ENCODE results near the gene HCRTR1. TPM values are rescaled to one million over a fixed set of nuclear protein-coding genes. Genes with fewer than 3 reads are reported as not detected.

The HCRTR1 gene
- total RNA-seq, 3 donors from 2014 or later, result not detected

GRCh38 chr1:31654474-31654776 lies 36.9 kb downstream of the HCRTR1 start:
- no peak for DNase-seq
- ATAC-seq, result no peak
- H3K4me3 ChIP-seq, result no peak overlapping the region
- intact Hi-C loops (cut with DNase I, micrococcal nuclease), result no loop called here
- no peak for TF ChIP-seq CTCF (IDR thresholded peaks at IDR 0.05)
- H3K36me3 ChIP-seq (ENCODE audit: low read depth), result no peaks in the 10 kb centered on the region
- H3K4me1 ChIP-seq (ENCODE audit: low read depth), result no peaks in the 10 kb centered on the region
- no peaks in the 10 kb centered on the region for H3K9me3 ChIP-seq

GRCh38 chr1:31655104-31655503 lies 37.6 kb downstream of the HCRTR1 start:
- H3K4me3 ChIP-seq, result no peak overlapping the region
- intact Hi-C loops (cut with DNase I, micrococcal nuclease), result no loop called here
- H3K4me1 ChIP-seq (ENCODE audit: low read depth), result no peaks in the 10 kb centered on the region
- no peak for TF ChIP-seq CTCF (IDR thresholded peaks at IDR 0.05)
- H3K36me3 ChIP-seq (ENCODE audit: low read depth), result no peaks in the 10 kb centered on the region
- DNase-seq, result no peak
- no peak for ATAC-seq
- no peaks in the 10 kb centered on the region for H3K9me3 ChIP-seq

- no peak overlapping the region for H3K4me3 ChIP-seq
- no peak for ATAC-seq
- no peaks in the 10 kb centered on the region for H3K36me3 ChIP-seq (ENCODE audit: low read depth)
- DNase-seq, result no peak
- no peak for TF ChIP-seq CTCF (IDR thresholded peaks at IDR 0.05)
- intact Hi-C loops (cut with DNase I, micrococcal nuclease), result no loop called here
- H3K4me1 ChIP-seq (ENCODE audit: low read depth), result no peaks in the 10 kb centered on the region
- no peaks in the 10 kb centered on the region for H3K9me3 ChIP-seq
Measured at GRCh38 chr1:31655756-31656155, 38.3 kb downstream of the HCRTR1 start.

GRCh38 chr1:31657020-31657804 lies 39.7 kb downstream of the HCRTR1 start:
- TF ChIP-seq CTCF (IDR thresholded peaks at IDR 0.05), result no peak
- H3K4me3 ChIP-seq, result no peak overlapping the region
- H3K4me1 ChIP-seq (ENCODE audit: low read depth), result no peaks in the 10 kb centered on the region
- H3K36me3 ChIP-seq (ENCODE audit: low read depth), result no peaks in the 10 kb centered on the region
- intact Hi-C loops (cut with DNase I, micrococcal nuclease), result no loop called here
- ATAC-seq, result no peak
- no peaks in the 10 kb centered on the region for H3K9me3 ChIP-seq
- DNase-seq, result no peak

- intact Hi-C loops (cut with DNase I, micrococcal nuclease), result no loop called here
Measured at GRCh38 chr1:31657972-31658510, 40.6 kb downstream of the HCRTR1 start.

More at GRCh38 chr1:31657972-31658510, 40.6 kb downstream of the HCRTR1 start:
- ATAC-seq, result no peak
- Histone ChIP-seq H3K36me3 (ENCODE audit: low read depth) (no peaks in the 10 kb centered on the region), H3K9me3 (no peaks in the 10 kb centered on the region), H3K4me1 (ENCODE audit: low read depth) (no peaks in the 10 kb centered on the region), H3K4me3 (no peak overlapping the region)
- TF ChIP-seq CTCF (IDR thresholded peaks at IDR 0.05), result no peak
- no peak for DNase-seq
